ENCODE measurements around the gene NOS3.

NOS3 gene

GRCh38 chr7:150969475-150969874 is 21.3 kb upstream of the NOS3 start:
- no peak for TF ChIP-seq CTCF (IDR thresholded peaks at IDR 0.05; ENCODE audit: low read depth, low read length, missing control alignments)
- no peak for DNase-seq (ENCODE audit: extremely low read depth, low read depth)
- H3K4me3 ChIP-seq (replicated peaks; ENCODE audit: low read depth, low read length), result no peak overlapping the region

DNA sequence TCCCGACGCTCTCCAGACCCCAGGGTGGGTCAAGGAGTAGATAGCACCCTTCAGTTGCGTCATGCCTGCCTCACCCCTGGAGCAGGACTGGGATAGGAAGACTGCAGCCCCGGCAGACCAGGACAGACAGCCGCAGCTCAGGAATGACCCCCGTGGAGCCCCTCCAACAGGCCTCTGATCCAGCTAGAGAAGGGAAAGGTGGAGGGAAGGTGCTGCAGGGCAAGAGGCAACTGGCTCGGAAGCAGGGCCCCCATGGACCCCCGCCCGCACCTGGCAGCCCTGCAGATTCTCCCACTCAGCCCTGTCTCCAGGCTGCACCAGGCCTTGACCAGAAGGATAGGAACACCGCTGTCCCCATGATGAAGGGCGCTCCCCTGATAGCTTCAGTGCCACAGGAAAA is 20.4 kb upstream of the NOS3 start:
- no peak overlapping the region for H3K4me3 ChIP-seq (replicated peaks; ENCODE audit: low read depth, low read length)
- DNase-seq (ENCODE audit: extremely low read depth, low read depth), result no peak
- TF ChIP-seq CTCF (IDR thresholded peaks at IDR 0.05; ENCODE audit: low read depth, low read length, missing control alignments), result no peak

DNA sequence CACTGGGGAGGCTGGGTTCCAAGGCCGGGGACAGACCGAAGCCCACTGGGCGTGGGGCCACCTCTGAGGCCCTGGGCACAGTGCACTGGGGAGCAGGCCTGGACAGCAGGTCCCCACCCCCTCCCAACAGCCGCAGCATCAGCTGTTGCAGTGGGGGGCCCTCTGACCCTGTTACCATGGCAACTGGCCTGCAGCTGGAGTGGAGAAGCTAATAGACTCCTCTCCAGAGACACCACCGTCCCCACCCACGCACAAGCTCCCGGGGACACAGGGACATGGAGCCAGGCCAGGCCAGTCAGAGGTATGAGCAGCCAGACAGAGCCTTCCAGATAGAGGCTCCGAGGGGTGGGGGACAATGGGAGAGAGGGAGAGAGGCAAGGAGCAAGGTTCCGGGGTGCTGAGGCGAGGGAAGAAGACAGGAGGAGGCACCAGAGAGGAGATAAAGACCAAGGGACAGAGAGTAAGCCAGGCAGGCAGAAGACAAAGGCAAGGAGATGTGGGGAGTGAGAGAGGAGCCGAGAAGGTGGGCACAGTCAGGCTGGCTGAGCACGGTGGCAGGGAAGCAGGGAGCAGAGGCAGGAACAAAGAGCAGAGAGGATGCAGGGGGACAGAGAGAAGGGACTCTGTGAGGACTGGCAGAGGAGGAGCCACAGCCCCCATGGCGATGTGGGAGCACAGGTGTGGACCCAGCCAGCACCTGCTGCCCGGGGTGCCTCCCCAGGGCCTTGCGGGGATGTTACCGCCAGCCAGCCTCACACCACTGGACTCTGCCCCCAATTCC is 19.4 kb upstream of the NOS3 start:
- no peak for TF ChIP-seq CTCF (IDR thresholded peaks at IDR 0.05; ENCODE audit: low read depth, low read length, missing control alignments)
- DNase-seq (ENCODE audit: extremely low read depth, low read depth), result no peak
- no peak overlapping the region for H3K4me3 ChIP-seq (replicated peaks; ENCODE audit: low read depth, low read length)

GRCh38 chr7:150972023-150972468 is 18.8 kb upstream of the NOS3 start:
- H3K4me3 ChIP-seq (replicated peaks; ENCODE audit: low read depth, low read length), result no peak overlapping the region
- TF ChIP-seq CTCF (IDR thresholded peaks at IDR 0.05; ENCODE audit: low read depth, low read length, missing control alignments), result no peak
- no peak for DNase-seq (ENCODE audit: extremely low read depth, low read depth)

DNA sequence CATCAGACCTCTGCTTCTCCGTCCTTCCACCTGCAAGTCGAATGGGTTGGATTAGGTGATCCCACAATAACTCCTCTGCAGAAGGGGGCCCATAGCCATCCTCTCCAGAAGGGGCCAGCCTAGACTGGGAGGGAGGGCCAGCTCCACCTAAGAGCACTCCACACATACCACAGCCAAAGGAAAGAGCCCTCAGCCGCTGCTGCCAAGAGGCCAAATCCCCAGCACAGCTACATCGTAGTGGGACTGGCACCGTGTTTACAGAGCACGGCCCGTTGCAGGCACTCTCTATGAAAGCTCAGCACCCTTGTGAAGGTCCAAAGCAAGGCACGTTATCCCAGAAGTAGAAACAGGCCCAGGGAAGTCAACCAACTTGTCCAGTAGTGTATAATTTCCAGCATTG is 18.1 kb upstream of the NOS3 start:
- TF ChIP-seq CTCF (IDR thresholded peaks at IDR 0.05; ENCODE audit: low read depth, low read length, missing control alignments), result no peak
- no peak overlapping the region for H3K4me3 ChIP-seq (replicated peaks; ENCODE audit: low read depth, low read length)
- DNase-seq (ENCODE audit: extremely low read depth, low read depth), result no peak

DNA sequence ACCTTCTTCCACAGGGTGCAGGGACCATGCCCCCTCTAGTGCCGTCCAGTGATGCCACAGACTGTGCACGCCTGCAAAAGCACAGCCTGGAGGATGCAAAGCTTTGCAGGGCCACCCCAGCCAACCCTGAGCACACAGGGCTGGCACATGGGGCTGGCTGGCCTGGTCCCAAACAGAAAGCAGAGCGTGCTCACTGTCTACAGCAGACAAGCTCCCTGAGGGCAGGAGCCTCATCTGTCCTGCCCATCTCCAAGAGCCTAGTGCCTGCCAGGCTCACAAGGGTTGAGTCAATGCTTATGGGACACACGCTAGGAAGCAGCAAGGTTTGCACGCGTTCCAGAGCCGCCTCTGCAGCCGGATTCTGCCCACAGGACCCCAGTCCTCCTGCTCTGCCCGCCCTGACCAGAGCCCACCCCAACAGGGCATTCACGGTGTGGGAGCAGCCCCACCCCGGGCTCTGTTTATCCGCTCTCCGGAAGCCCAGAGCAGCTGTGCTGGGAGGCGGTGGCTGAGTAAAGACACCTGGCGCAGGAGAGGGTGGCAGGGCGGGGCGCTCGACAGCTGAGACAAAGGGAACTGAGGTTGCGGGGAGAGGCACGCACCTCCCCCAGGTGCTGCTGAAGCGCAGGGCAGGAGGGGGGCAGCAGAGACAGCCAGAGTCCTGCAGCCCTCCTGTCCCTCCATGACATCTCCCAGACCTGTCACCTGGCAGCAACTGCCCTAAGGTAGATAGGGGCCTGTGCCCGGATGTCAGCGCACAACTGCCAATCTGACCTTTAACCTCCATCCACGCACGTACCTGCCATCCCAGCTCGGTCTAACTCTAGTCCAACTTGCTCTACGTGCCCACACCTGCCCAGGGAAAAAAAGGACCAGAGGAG is 17.0 kb upstream of the NOS3 start:
- no peak for DNase-seq (ENCODE audit: extremely low read depth, low read depth)
- no peak overlapping the region for H3K4me3 ChIP-seq (replicated peaks; ENCODE audit: low read depth, low read length)
- TF ChIP-seq CTCF (IDR thresholded peaks at IDR 0.05; ENCODE audit: low read depth, low read length, missing control alignments), result no peak

All from HFF-Myc (cell line).